ENCODE data around the gene PCAT6. TPM values are rescaled to one million over a fixed set of nuclear protein-coding genes. Genes with fewer than 3 reads are reported as not detected.

Gene PCAT6
- total RNA-seq, 1 donor, result 0.72 TPM

GRCh38 chr1:202852163-202852904 lies 41.6 kb downstream of the PCAT6 start:
- Histone ChIP-seq H3K9me3 (ENCODE audit: low read depth, low read length) (no peaks in the 10 kb centered on the region), H3K27ac (ENCODE audit: low read depth, low read length) (no peak overlapping the region), H3K4me3 (ENCODE audit: insufficient read depth, low read length) (no peak overlapping the region), H3K4me1 (ENCODE audit: insufficient read depth, low read length) (no peaks in the 10 kb centered on the region), H3K27me3 (ENCODE audit: insufficient read depth, low read length) (no peaks in the 10 kb centered on the region), H4K20me1 (ENCODE audit: insufficient read depth, low read length) (no peaks in the 10 kb centered on the region), H3K4me2 (ENCODE audit: insufficient read depth, low read length) (no peak overlapping the region), H3K79me2 (ENCODE audit: insufficient read depth, low read length) (no peaks in the 10 kb centered on the region), H2AFZ (ENCODE audit: low read length) (peak overlapping the region; percentile 88), H3K36me3 (ENCODE audit: insufficient read depth, low read length) (no peaks in the 10 kb centered on the region)
- DNase-seq (ENCODE audit: insufficient read length, low spot score, missing footprints), result peak; percentile 84
- peak; percentile 73 for TF ChIP-seq CTCF (IDR thresholded peaks at IDR 0.05; ENCODE audit: extremely low read depth, low read depth, low read length)

GRCh38 chr1:202854787-202855186 lies 44.0 kb downstream of the PCAT6 start:
- no peak overlapping the region for H3K4me2 ChIP-seq (ENCODE audit: insufficient read depth, low read length)
- no peaks in the 10 kb centered on the region for H3K27me3 ChIP-seq (ENCODE audit: insufficient read depth, low read length)
- DNase-seq (ENCODE audit: insufficient read length, low spot score, missing footprints), result no peak
- H3K79me2 ChIP-seq (ENCODE audit: insufficient read depth, low read length), result no peaks in the 10 kb centered on the region
- H3K27ac ChIP-seq (ENCODE audit: low read depth, low read length), result no peak overlapping the region
- no peak for TF ChIP-seq CTCF (IDR thresholded peaks at IDR 0.05; ENCODE audit: extremely low read depth, low read depth, low read length)
- H4K20me1 ChIP-seq (ENCODE audit: insufficient read depth, low read length), result no peaks in the 10 kb centered on the region
- H2AFZ ChIP-seq (ENCODE audit: low read length), result no peak overlapping the region
- no peaks in the 10 kb centered on the region for H3K36me3 ChIP-seq (ENCODE audit: insufficient read depth, low read length)
- H3K4me3 ChIP-seq (ENCODE audit: insufficient read depth, low read length), result no peak overlapping the region
- H3K4me1 ChIP-seq (ENCODE audit: insufficient read depth, low read length), result no peaks in the 10 kb centered on the region
- H3K9me3 ChIP-seq (ENCODE audit: low read depth, low read length), result no peaks in the 10 kb centered on the region

- Histone ChIP-seq H3K4me3 (ENCODE audit: insufficient read depth, low read length) (no peak overlapping the region), H3K27ac (ENCODE audit: low read depth, low read length) (no peak overlapping the region), H3K36me3 (ENCODE audit: insufficient read depth, low read length) (no peaks in the 10 kb centered on the region), H3K4me1 (ENCODE audit: insufficient read depth, low read length) (peaks cover 4% of the 10 kb centered on the region), H3K9me3 (ENCODE audit: low read depth, low read length) (no peaks in the 10 kb centered on the region), H2AFZ (ENCODE audit: low read length) (no peak overlapping the region), H3K79me2 (ENCODE audit: insufficient read depth, low read length) (no peaks in the 10 kb centered on the region), H3K27me3 (ENCODE audit: insufficient read depth, low read length) (no peaks in the 10 kb centered on the region), H3K4me2 (ENCODE audit: insufficient read depth, low read length) (no peak overlapping the region), H4K20me1 (ENCODE audit: insufficient read depth, low read length) (no peaks in the 10 kb centered on the region)
- DNase-seq (ENCODE audit: insufficient read length, low spot score, missing footprints), result no peak
- TF ChIP-seq CTCF (IDR thresholded peaks at IDR 0.05; ENCODE audit: extremely low read depth, low read depth, low read length), result no peak
These were observed 45.3 kb downstream of the PCAT6 start for GRCh38 chr1:202856014-202856413.

GRCh38 chr1:202857136-202857610 lies 46.4 kb downstream of the PCAT6 start:
- Histone ChIP-seq H3K4me2 (ENCODE audit: insufficient read depth, low read length) (no peak overlapping the region), H3K4me1 (ENCODE audit: insufficient read depth, low read length) (peaks cover 8% of the 10 kb centered on the region), H3K9me3 (ENCODE audit: low read depth, low read length) (no peaks in the 10 kb centered on the region), H3K27ac (ENCODE audit: low read depth, low read length) (no peak overlapping the region), H4K20me1 (ENCODE audit: insufficient read depth, low read length) (no peaks in the 10 kb centered on the region), H3K79me2 (ENCODE audit: insufficient read depth, low read length) (no peaks in the 10 kb centered on the region), H3K36me3 (ENCODE audit: insufficient read depth, low read length) (no peaks in the 10 kb centered on the region), H3K4me3 (ENCODE audit: insufficient read depth, low read length) (no peak overlapping the region), H2AFZ (ENCODE audit: low read length) (no peak overlapping the region), H3K27me3 (ENCODE audit: insufficient read depth, low read length) (no peaks in the 10 kb centered on the region)
- DNase-seq (ENCODE audit: insufficient read length, low spot score, missing footprints), result no peak
- no peak for TF ChIP-seq CTCF (IDR thresholded peaks at IDR 0.05; ENCODE audit: extremely low read depth, low read depth, low read length)

All from osteoblast (primary cell).